PFSK-1 (cell line): ENCODE data around the gene EIF2B1.

Experiments used
- FOXP2 ChIP-seq: optimal IDR thresholded peaks from 2 replicates; pipeline ENCODE3; 2011; ENCODE audit warnings: borderline replicate concordance, control low read depth, inconsistent platforms; ENCODE audit not compliant: insufficient read depth; ENCODE audit errors: extremely low read length, extremely low read depth
- POLR2AphosphoS5 ChIP-seq: IDR thresholded peaks from 2 replicates; pipeline ENCODE4 v1.6.1; 2012; ENCODE audit warnings: low read depth, mild to moderate bottlenecking, control low read depth, low read length, moderate library complexity
- REST ChIP-seq, 2 experiments: IDR thresholded peaks; 2 replicates each; pipeline versions ENCODE4 v1.6.1 to v1.8.0; 2011 to 2012; ENCODE audit warnings: low read depth in 2 of 2, low read length in 2 of 2, control low read depth in 1 of 2, inconsistent platforms in 1 of 2, mild to moderate bottlenecking in 1 of 2, moderate library complexity in 1 of 2; ENCODE audit not compliant: insufficient read depth in 1 of 2
- SIN3A ChIP-seq: IDR thresholded peaks from 2 replicates; pipeline ENCODE4 v1.6.1; 2012; ENCODE audit warnings: mild to moderate bottlenecking, low read length, moderate library complexity, borderline replicate concordance; ENCODE audit not compliant: insufficient read depth
- TAF1 ChIP-seq: IDR thresholded peaks from 2 replicates; pipeline ENCODE4 v1.6.1; 2012; ENCODE audit warnings: low read length, control low read depth, borderline replicate concordance; ENCODE audit not compliant: insufficient read depth

EIF2B1 gene

GRCh38 chr12:123648401-123648800 is 14.9 kb upstream of the EIF2B1 start:
- TF ChIP-seq REST (IDR thresholded peaks at IDR 0.05; ENCODE audit: insufficient read depth in 1 of 2, low read depth in 2 of 2, low read length in 2 of 2) (no peak), TAF1 (no peak), FOXP2 (no peak), SIN3A (no peak), POLR2AphosphoS5 (no peak)

- TF ChIP-seq POLR2AphosphoS5 (no peak), FOXP2 (no peak), SIN3A (no peak), REST (IDR thresholded peaks at IDR 0.05; ENCODE audit: insufficient read depth in 1 of 2, low read depth in 2 of 2, low read length in 2 of 2) (no peak), TAF1 (no peak)
Measured at GRCh38 chr12:123645878-123646277, 12.4 kb upstream of the EIF2B1 start.

- TF ChIP-seq FOXP2, result no peak
- TF ChIP-seq REST (IDR thresholded peaks at IDR 0.05; ENCODE audit: insufficient read depth in 1 of 2, low read depth in 2 of 2, low read length in 2 of 2), result no peak
- TF ChIP-seq POLR2AphosphoS5, result no peak
- TF ChIP-seq TAF1, result no peak
- no peak for TF ChIP-seq SIN3A
Measured at GRCh38 chr12:123645380-123645779, 11.9 kb upstream of the EIF2B1 start.

- TF ChIP-seq REST (IDR thresholded peaks at IDR 0.05; ENCODE audit: insufficient read depth in 1 of 2, low read depth in 2 of 2, low read length in 2 of 2), result no peak
Measured at GRCh38 chr12:123643911-123644310, 10.4 kb upstream of the EIF2B1 start.

GRCh38 chr12:123634142-123634561 is 666 bp upstream of the EIF2B1 start:
- TF ChIP-seq TAF1 (no peak), REST (IDR thresholded peaks at IDR 0.05; ENCODE audit: insufficient read depth in 1 of 2, low read depth in 2 of 2, low read length in 2 of 2) (no peak), POLR2AphosphoS5 (no peak), FOXP2 (no peak), SIN3A (no peak)
